Measurements from ENCODE around the gene CCDC187.
"Not testable (repeated sequence)": the region's sequence is repeated elsewhere in the genome, so short reads cannot be mapped to it uniquely, and the experiment has no call there.

Gene CCDC187

DNA sequence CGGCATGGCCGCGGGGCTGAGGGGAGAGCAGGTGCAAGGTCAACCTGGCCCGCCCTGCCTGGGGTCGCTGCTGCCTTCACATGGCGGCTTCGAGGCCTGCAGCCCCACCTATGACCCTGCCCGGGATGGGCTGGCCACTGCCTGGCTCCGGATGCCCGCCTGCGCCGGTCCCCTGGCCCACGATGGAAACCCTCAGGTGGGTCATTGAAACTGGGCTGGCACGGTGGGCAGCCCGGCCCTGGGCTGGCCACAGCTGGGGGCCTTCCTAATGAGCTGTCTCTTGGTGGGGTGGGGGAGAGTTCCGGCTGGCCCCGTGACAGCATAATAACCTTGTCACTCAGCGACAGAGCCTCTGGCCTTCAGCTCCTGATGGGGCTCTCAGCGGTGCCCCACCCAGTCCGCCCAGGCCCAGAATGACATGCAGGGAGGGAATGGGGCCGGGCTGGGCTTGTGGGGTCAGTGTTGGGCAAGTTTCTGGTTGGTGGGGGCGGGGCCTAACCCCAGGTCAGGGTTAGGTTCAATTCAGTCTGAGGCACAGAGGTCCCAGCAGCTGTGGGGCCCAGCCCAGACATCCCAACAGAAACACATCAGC lies at the start of gene CCDC187:
Gene CCDC187, minus strand, starts transcription at position 270 of the 592 bp plus-strand sequence. Its CDS starts 264 bp downstream, at position 6.
- DNase-seq = no peak

- DNase-seq = no peak
Observed at GRCh38 chr9:136353088-136353487, 49.2 kb upstream of the CCDC187 start.

GRCh38 chr9:136352682-136353081 lies 48.8 kb upstream of the CCDC187 start:
- DNase-seq = no peak

GRCh38 chr9:136351868-136352267 lies 48.0 kb upstream of the CCDC187 start:
- DNase-seq = not testable (repeated sequence)

DNA sequence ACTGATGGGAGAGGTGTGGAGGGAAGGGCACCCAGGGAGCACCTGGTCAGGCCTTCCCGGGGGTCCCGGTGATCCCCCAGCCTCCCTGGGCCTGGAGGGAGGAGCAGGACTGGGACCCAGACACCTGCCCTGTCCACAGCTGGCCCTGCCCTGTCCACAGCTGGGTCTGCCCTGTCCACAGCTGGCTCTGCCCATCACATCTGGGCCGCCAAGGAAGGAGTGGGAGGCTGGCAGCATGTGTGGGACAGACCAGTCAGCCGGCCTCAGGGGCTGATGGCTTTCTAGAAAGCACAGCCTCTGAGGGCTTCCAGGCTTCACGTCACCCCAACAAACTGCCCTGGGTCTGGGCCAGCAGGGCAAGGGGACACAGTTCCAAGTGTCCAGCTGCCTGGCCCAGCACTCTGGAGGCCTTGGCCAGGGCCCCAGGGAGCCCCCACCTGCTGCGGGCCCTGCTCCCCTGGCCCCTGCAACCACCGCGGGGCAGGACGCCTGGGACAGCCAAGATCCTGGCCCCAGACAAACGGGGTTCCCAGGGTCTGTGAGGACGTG lies 47.4 kb upstream of the CCDC187 start:
- DNase-seq = no peak

- no peak for DNase-seq
Observed at GRCh38 chr9:136349546-136349945, 45.7 kb upstream of the CCDC187 start.

- peak in 1 of 2 experiments; percentile 62 for DNase-seq
Observed at GRCh38 chr9:136348691-136349090, 44.8 kb upstream of the CCDC187 start.

GRCh38 chr9:136347472-136348256 lies 43.8 kb upstream of the CCDC187 start:
- no peak for DNase-seq

DNA sequence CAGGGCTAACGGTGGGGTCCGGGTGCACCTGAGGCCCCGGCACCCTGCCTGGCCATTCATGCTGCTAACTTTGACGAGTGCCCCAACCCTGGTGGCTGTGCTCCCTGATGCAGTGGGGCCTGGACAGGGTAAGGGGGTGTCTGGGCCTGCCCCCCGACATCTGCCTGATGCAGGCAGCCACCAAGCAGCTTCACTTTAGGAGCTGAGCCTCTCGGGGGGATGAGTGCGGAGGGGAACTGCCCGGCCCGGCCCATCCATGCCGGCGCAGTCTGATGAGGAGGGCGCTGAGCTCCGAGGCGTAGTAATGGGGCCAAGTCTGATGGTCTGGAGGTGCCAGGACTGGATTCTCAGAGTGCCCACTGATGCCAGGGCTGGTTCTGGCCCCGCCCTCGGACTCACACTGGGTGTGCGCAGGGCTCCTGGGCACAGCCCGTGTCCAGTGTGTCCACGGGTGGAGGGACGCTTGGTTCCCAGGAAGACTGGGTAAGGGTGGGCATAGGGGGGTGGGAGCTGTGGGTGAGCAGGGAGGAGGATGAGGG lies 43.1 kb upstream of the CCDC187 start:
- no peak for DNase-seq

DNA sequence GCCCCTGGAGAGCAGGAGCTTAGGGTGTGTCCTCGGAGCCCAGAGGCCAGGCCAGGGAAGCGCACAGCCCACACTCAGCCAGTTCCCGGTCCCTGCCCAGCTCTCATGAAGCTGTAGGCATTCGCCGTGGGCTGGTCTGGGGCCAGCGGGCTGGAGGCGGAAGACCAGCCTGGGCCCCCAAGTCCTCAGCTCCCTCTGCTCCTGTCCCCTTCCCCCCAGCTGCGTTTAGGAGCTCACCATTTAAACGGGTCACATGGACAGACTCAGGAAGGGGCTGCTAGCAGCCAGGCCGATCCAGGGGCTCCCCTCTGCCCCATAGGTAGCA lies 42.2 kb upstream of the CCDC187 start:
- no peak for DNase-seq

- no peak for DNase-seq
Observed at GRCh38 chr9:136345281-136346156, 41.6 kb upstream of the CCDC187 start.

DNA sequence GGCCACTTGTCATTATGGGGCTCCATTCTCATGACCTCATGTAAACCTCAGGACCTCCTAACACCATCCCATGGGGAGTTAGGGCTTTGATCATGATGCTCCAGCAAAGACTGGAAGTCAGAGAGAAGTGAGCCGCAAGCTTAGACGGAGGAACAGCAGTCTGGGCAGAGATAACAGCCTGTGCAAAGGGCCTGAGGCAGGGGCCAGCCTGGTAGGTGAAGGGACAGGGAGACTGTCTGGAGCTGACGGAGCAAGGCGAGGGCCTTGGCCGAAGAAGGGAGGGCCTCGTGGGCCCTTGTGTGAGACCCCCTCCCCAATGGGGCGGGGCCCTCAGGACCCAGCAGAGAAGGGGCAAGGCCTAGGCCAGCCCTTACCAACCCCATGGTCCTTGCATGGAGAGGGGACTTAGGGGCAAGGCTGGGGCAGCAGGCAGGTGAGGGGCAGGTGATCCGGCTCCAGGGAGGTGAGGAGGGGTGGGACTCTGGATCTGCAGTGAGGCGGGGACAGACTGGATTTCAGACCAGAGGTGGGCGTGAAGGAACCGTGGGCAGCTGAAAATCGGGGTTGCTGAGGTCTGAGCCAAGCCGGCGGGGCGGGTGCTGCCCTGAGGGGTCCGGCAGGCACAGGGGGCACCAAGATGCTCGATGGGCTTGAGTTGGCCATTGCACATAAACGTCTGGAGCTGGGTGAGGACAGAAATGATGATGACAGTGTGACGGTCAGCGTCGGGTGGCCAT lies 40.8 kb upstream of the CCDC187 start:
- no peak for DNase-seq

GRCh38 chr9:136343884-136344269 lies 40.0 kb upstream of the CCDC187 start:
- DNase-seq = no peak

- no peak for DNase-seq
Observed at GRCh38 chr9:136343121-136343883, 39.4 kb upstream of the CCDC187 start.

DNA sequence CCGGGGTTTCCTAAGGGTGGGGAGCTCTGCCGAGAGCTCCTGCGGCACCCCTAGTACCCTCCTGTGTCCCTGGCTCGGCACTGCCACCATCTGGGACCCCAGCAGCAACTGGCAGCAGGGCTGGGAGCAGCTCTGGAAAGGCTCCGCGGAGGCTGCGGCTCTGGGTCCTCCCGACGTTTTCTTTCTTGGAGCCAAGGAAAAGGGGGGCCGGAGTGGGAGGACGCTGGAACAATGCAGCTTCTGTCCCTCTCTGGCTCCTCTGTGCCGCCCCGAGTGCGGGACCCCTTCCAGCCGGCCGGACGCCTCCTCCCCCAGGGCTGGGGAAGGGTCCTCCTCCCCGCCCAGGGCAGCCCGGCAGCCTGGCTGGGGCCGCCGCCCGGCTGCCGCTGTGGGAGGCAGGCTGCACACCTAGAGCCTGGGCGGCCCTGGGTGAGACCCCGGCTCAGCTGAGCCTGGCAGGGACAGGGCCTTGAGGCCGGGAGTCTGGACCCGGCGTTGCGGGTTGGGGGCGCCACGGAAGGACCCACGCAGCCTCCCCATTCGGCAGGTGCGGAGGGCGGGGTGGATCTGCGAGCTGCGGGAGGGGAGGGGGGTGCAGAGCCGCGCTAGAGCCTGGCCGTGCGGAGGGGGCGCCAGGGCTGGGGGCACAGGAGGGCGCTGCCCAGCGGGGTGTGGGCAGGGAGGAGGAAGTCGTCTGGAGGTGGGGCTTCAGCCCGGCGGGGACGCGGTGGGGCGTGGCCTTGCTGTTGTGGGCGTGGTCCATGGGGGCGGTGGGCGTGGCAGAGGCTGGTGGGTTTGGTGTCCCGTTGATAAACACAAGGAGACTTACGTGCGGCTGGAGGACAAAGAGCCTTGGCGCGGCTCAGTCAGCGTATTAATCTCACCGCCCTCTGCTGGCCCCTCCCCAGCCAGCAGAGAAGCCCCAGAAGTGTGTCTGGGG lies 38.6 kb upstream of the CCDC187 start:
- DNase-seq = no peak

DNA sequence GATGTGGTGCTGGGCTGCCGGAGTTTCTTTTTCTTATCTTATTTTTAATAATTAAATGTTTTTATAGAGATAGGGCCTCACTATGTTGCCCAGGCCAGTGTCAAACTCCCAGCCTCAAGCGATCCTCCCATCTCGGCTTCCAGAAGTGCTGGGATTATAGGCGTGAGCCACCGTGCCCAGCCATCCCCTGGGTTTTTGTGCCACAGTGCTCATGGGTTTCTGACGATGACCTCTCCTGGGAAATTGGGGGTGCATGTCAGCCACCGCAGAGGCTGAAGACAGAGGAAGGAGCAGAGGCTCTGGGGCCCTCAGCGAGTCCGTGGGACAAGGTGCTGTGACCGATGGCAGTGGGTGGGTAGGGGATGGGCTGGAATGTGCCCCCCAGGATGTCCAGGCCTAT lies 37.9 kb upstream of the CCDC187 start:
- no peak for DNase-seq

GRCh38 chr9:136341042-136341655 lies 37.3 kb upstream of the CCDC187 start:
- DNase-seq = no peak

DNA sequence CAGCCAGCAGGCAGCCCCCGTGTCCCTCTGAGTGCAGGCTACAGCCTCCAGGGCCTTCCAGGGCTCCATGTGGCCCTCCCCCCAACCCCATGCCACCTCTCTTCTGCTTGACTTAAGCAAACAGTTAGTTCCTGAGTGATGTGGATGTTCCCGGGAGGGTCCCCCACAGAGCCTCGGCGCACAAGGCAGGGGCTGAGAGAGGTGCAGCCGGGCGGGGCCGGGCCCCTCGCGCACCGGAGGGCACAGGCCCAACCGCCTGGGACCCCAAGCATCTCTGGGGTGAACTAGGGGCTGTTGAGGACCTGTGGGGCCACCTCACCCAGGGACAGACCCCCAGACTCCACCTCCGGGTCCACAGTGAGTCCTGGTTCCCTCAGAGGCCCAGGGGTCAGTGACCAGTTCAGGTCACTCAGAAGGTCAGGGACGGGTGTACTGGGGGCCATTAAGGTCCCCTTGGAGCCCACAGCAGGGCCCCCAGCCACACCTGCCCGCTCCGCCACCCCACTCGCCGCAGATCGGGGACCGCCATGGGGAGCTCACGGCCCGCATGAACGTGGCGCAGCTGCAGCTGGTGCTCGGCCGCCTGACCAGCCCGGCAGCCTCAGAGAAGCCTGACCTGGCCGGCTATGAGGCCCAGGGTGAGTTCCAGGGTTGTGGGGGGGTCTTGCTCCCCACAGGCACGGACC lies 36.6 kb upstream of the CCDC187 start:
- no peak for DNase-seq

GRCh38 chr9:136339958-136340310 lies 36.0 kb upstream of the CCDC187 start:
- no peak for DNase-seq
